Fibroblast of skin of left quadriceps (primary cell): ENCODE data around the gene LIAS.
A peak's percentile ranks its signal among the peaks of the same experiment; 100 is the strongest.

Source experiments
- DNase-seq, 2 experiments: peaks; one replicate each; pipeline ENCODE4 v3.0.0-alpha.2; 2013; ENCODE audit warnings: low read depth in 2 of 2

Gene LIAS

GRCh38 chr4:39528061-39528465 is 69.2 kb downstream of the LIAS start:
- peak in 1 of 2 experiments; percentile 19 for DNase-seq
